ENCODE measurements around the gene POLR2H.

Gene POLR2H

GRCh38 chr3:184352149-184352785, 9.2 kb upstream of the POLR2H start:
- DNase-seq (ENCODE audit: low read depth in 2 of 2), result no peak

- DNase-seq (ENCODE audit: low read depth in 2 of 2), result no peak
Observed at GRCh38 chr3:184352897-184353545, 8.5 kb upstream of the POLR2H start.

- DNase-seq (ENCODE audit: low read depth in 2 of 2), result no peak
Observed at GRCh38 chr3:184353546-184353941, 8.0 kb upstream of the POLR2H start.

- DNase-seq (ENCODE audit: low read depth in 2 of 2), result peak; percentile 50 to 57
Observed at GRCh38 chr3:184354121-184354728, 7.3 kb upstream of the POLR2H start.

GRCh38 chr3:184354754-184355153, 6.8 kb upstream of the POLR2H start:
- DNase-seq (ENCODE audit: low read depth in 2 of 2), result no peak

- DNase-seq (ENCODE audit: low read depth in 2 of 2), result no peak
Observed at GRCh38 chr3:184355261-184356040, 6.1 kb upstream of the POLR2H start.

GRCh38 chr3:184357248-184358123, 4.0 kb upstream of the POLR2H start:
- DNase-seq (ENCODE audit: low read depth in 2 of 2), result no peak

- no peak for DNase-seq (ENCODE audit: low read depth in 2 of 2)
Observed at GRCh38 chr3:184358124-184358767, 3.3 kb upstream of the POLR2H start.

GRCh38 chr3:184358921-184359350, 2.6 kb upstream of the POLR2H start:
- no peak for DNase-seq (ENCODE audit: low read depth in 2 of 2)

- no peak for DNase-seq (ENCODE audit: low read depth in 2 of 2)
Observed at GRCh38 chr3:184359610-184360009, 1.9 kb upstream of the POLR2H start.

GRCh38 chr3:184360070-184360928, 1.2 kb upstream of the POLR2H start:
- no peak for DNase-seq (ENCODE audit: low read depth in 2 of 2)

- DNase-seq (ENCODE audit: low read depth in 2 of 2), result no peak
Observed at GRCh38 chr3:184360929-184361531, 480 bp upstream of the POLR2H start.

GRCh38 chr3:184361932-184362667, 590 bp downstream of the POLR2H start:
- DNase-seq (ENCODE audit: low read depth in 2 of 2), result peak; percentile 32 to 36

GRCh38 chr3:184362668-184363546, 1.4 kb downstream of the POLR2H start:
- peak; percentile 91 to 92 for DNase-seq (ENCODE audit: low read depth in 2 of 2)

- DNase-seq (ENCODE audit: low read depth in 2 of 2), result no peak
Observed at GRCh38 chr3:184366619-184367289, 5.2 kb downstream of the POLR2H start.

GRCh38 chr3:184368116-184368515, 6.6 kb downstream of the POLR2H start:
- DNase-seq (ENCODE audit: low read depth in 2 of 2), result no peak

- DNase-seq (ENCODE audit: low read depth in 2 of 2), result no peak
Observed at GRCh38 chr3:184368586-184369183, 7.2 kb downstream of the POLR2H start.
